Measurements from ENCODE around the gene CACNG4.

Gene CACNG4

GRCh38 chr17:66996926-66997325, 32.4 kb downstream of the CACNG4 start:
- TF ChIP-seq CTCF (IDR thresholded peaks at IDR 0.05; ENCODE audit: borderline replicate concordance, extremely low read depth, low read length, poor library complexity, severe bottlenecking) (no peak), EZH2 (IDR thresholded peaks at IDR 0.05; ENCODE audit: borderline replicate concordance, low read depth, low read length, severe bottlenecking) (no peak)
- Histone ChIP-seq H3K9ac (ENCODE audit: low read depth, low read length) (no peak overlapping the region), H3K27me3 (ENCODE audit: insufficient read depth, low read length, poor library complexity) (no peaks in the 10 kb centered on the region), H4K20me1 (ENCODE audit: insufficient read depth, low read length) (peaks cover 1% of the 10 kb centered on the region; the same call in 1 of the 2 replicates), H3K79me2 (ENCODE audit: insufficient read depth, low read length) (no peaks in the 10 kb centered on the region), H3K9me3 (ENCODE audit: insufficient read depth, low read length, severe bottlenecking) (no peaks in the 10 kb centered on the region), H3K4me2 (ENCODE audit: insufficient read depth, low read length) (no peak overlapping the region), H3K4me3 (ENCODE audit: low read depth in 1 of 2, low read length in 2 of 2) (no peak overlapping the region), H2AFZ (ENCODE audit: low read depth, low read length) (no peak overlapping the region), H3K27ac (ENCODE audit: low read length) (no peak overlapping the region), H3K4me1 (ENCODE audit: insufficient read depth, low read length) (no peaks in the 10 kb centered on the region), H3K36me3 (ENCODE audit: insufficient read depth, low read length) (no peaks in the 10 kb centered on the region)
- DNase-seq (no peak), ATAC-seq (ENCODE audit: insufficient read depth, low read depth) (no peak)

- DNase-seq, result no peak
- Histone ChIP-seq H2AFZ (ENCODE audit: low read depth, low read length) (no peak overlapping the region), H3K9ac (ENCODE audit: low read depth, low read length) (no peak overlapping the region), H3K79me2 (ENCODE audit: insufficient read depth, low read length) (no peaks in the 10 kb centered on the region), H3K4me2 (ENCODE audit: insufficient read depth, low read length) (no peak overlapping the region), H3K36me3 (ENCODE audit: insufficient read depth, low read length) (no peaks in the 10 kb centered on the region), H3K27me3 (ENCODE audit: insufficient read depth, low read length, poor library complexity) (peaks cover 6% of the 10 kb centered on the region), H4K20me1 (ENCODE audit: insufficient read depth, low read length) (no peaks in the 10 kb centered on the region), H3K4me3 (ENCODE audit: low read depth in 1 of 2, low read length in 2 of 2) (no peak overlapping the region), H3K9me3 (ENCODE audit: insufficient read depth, low read length, severe bottlenecking) (no peaks in the 10 kb centered on the region), H3K4me1 (ENCODE audit: insufficient read depth, low read length) (no peaks in the 10 kb centered on the region), H3K27ac (ENCODE audit: low read length) (no peak overlapping the region)
- no peak for TF ChIP-seq EZH2 (IDR thresholded peaks at IDR 0.05; ENCODE audit: borderline replicate concordance, low read depth, low read length, severe bottlenecking)
- ATAC-seq (ENCODE audit: insufficient read depth, low read depth), result no peak
These were observed 38.7 kb downstream of the CACNG4 start for GRCh38 chr17:67003231-67003630.

- TF ChIP-seq EZH2 (IDR thresholded peaks at IDR 0.05; ENCODE audit: borderline replicate concordance, low read depth, low read length, severe bottlenecking) (no peak), CTCF (IDR thresholded peaks at IDR 0.05; ENCODE audit: borderline replicate concordance, extremely low read depth, low read length, poor library complexity, severe bottlenecking) (no peak)
- Histone ChIP-seq H3K79me2 (ENCODE audit: insufficient read depth, low read length) (no peaks in the 10 kb centered on the region), H4K20me1 (ENCODE audit: insufficient read depth, low read length) (no peaks in the 10 kb centered on the region), H3K27me3 (ENCODE audit: insufficient read depth, low read length, poor library complexity) (peaks cover 6% of the 10 kb centered on the region), H3K4me1 (ENCODE audit: insufficient read depth, low read length) (no peaks in the 10 kb centered on the region), H3K4me2 (ENCODE audit: insufficient read depth, low read length) (no peak overlapping the region), H3K4me3 (ENCODE audit: low read depth in 1 of 2, low read length in 2 of 2) (no peak overlapping the region), H3K9me3 (ENCODE audit: insufficient read depth, low read length, severe bottlenecking) (no peaks in the 10 kb centered on the region), H3K36me3 (ENCODE audit: insufficient read depth, low read length) (no peaks in the 10 kb centered on the region), H3K27ac (ENCODE audit: low read length) (no peak overlapping the region), H2AFZ (ENCODE audit: low read depth, low read length) (no peak overlapping the region), H3K9ac (ENCODE audit: low read depth, low read length) (no peak overlapping the region)
- no peak for ATAC-seq (ENCODE audit: insufficient read depth, low read depth)
- DNase-seq, result no peak
These were observed 39.7 kb downstream of the CACNG4 start for GRCh38 chr17:67004181-67004580.

- Histone ChIP-seq H3K27me3 (ENCODE audit: insufficient read depth, low read length, poor library complexity) (peaks cover 15% of the 10 kb centered on the region), H3K9ac (ENCODE audit: low read depth, low read length) (no peak overlapping the region), H3K36me3 (ENCODE audit: insufficient read depth, low read length) (no peaks in the 10 kb centered on the region), H3K4me3 (ENCODE audit: low read depth in 1 of 2, low read length in 2 of 2) (no peak overlapping the region), H2AFZ (ENCODE audit: low read depth, low read length) (no peak overlapping the region), H3K27ac (ENCODE audit: low read length) (no peak overlapping the region), H3K9me3 (ENCODE audit: insufficient read depth, low read length, severe bottlenecking) (no peaks in the 10 kb centered on the region), H3K79me2 (ENCODE audit: insufficient read depth, low read length) (no peaks in the 10 kb centered on the region), H4K20me1 (ENCODE audit: insufficient read depth, low read length) (no peaks in the 10 kb centered on the region), H3K4me1 (ENCODE audit: insufficient read depth, low read length) (no peaks in the 10 kb centered on the region), H3K4me2 (ENCODE audit: insufficient read depth, low read length) (no peak overlapping the region)
- no peak for ATAC-seq (ENCODE audit: insufficient read depth, low read depth)
- no peak for DNase-seq
- TF ChIP-seq EZH2 (IDR thresholded peaks at IDR 0.05; ENCODE audit: borderline replicate concordance, low read depth, low read length, severe bottlenecking) (no peak), CTCF (IDR thresholded peaks at IDR 0.05; ENCODE audit: borderline replicate concordance, extremely low read depth, low read length, poor library complexity, severe bottlenecking) (no peak)
These were observed 42.8 kb downstream of the CACNG4 start for GRCh38 chr17:67007266-67007665.

Data from DND-41 (cell line).